Endothelial cell of umbilical vein (primary cell): ENCODE measurements around the gene SLC16A4. TPM values are rescaled to one million over a fixed set of nuclear protein-coding genes. Genes with fewer than 3 reads are reported as not detected.

Experiments used
- BruUV-seq: library from RNA; stranded (reverse); fragments of 400-500 nt; replicated peaks from 2 replicates; lab custom pipeline; 2021; lab: Mats Ljungman, UMichigan
- CTCF ChIA-PET: fragments of 300-600, 350-600 bp; sonication (Branson Sonifier 250); formaldehyde crosslinking; loops from one replicate; lab custom pipeline; 2021; ENCODE audit warnings: antibody characterized with exemption, inconsistent platforms; lab: Charles Lee
- POLR2A ChIA-PET: fragments of 300-600, 350-600 bp; sonication (Branson Sonifier 250); formaldehyde crosslinking; loops from one replicate; lab custom pipeline; 2021; ENCODE audit warnings: antibody characterized with exemption, inconsistent platforms; lab: Charles Lee
- DNase-seq: peaks from one replicate; pipeline ENCODE4 v3.0.0-alpha.2; 2011; ENCODE audit warnings: low read depth, low spot score
- FAIRE-seq: peaks from 2 replicates; lab custom pipeline; 2011; peaks lifted over from hg19 to GRCh38; lab: Jason Lieb, UNC
- H2AFZ ChIP-seq: 2 replicates; pipeline ENCODE4 v1.6.0; 2012; ENCODE audit warnings: low read depth, low read length, control low read depth, inconsistent platforms
- H3K27ac ChIP-seq: 2 replicates; pipeline ENCODE4 v1.5.1; 2011; ENCODE audit warnings: low read depth, mild to moderate bottlenecking, control low read depth, low read length, moderate library complexity; ENCODE audit not compliant: insufficient read depth
- H3K27me3 ChIP-seq, 2 experiments: 2 replicates each; pipeline versions ENCODE4 v1.6.0 to v1.6.1; 2011; ENCODE audit warnings: low read length in 2 of 2, mixed read lengths in 1 of 2; ENCODE audit not compliant: control insufficient read depth in 2 of 2, insufficient read depth in 2 of 2
- H3K36me3 ChIP-seq, 2 experiments: 2 replicates in 1 of 2; 3 replicates in 1 of 2; pipeline ENCODE4 v1.5.1; 2011; ENCODE audit warnings: low read length in 2 of 2, mild to moderate bottlenecking in 1 of 2, moderate library complexity in 1 of 2; ENCODE audit not compliant: control insufficient read depth in 2 of 2, insufficient read depth in 2 of 2; ENCODE audit errors: extremely low read depth in 1 of 2
- H3K4me1 ChIP-seq: 3 replicates; pipeline ENCODE4 v1.5.1; 2011; ENCODE audit warnings: mild to moderate bottlenecking, low read length; ENCODE audit not compliant: control insufficient read depth, insufficient read depth; ENCODE audit errors: extremely low read depth
- H3K4me2 ChIP-seq: 2 replicates; pipeline ENCODE4 v1.6.1; 2011; ENCODE audit warnings: low read length, control low read depth, mixed read lengths; ENCODE audit not compliant: insufficient read depth
- H3K4me3 ChIP-seq, 3 experiments: fragments of 200-600 bp in 1 of 3; sonication (generic), shearing (Covaris generic) in 1 of 3; replicated peaks in 1 of 3; 2 replicates each; pipeline ENCODE4 v1.5.1; 2011 to 2016; ENCODE audit warnings: control low read depth in 3 of 3, low read length in 3 of 3, mild to moderate bottlenecking in 2 of 3, inconsistent platforms in 1 of 3, low read depth in 1 of 3, moderate library complexity in 1 of 3; ENCODE audit not compliant: insufficient read depth in 1 of 3
- H3K79me2 ChIP-seq: 2 replicates; pipeline ENCODE4 v1.6.0; 2012; ENCODE audit warnings: low read length, inconsistent platforms; ENCODE audit not compliant: control insufficient read depth, insufficient read depth
- H3K9ac ChIP-seq: replicated peaks from 2 replicates; pipeline ENCODE3; 2011; ENCODE audit warnings: low read length, control low read depth; ENCODE audit not compliant: insufficient read depth; ENCODE audit errors: extremely low read depth
- H3K9me1 ChIP-seq: replicated peaks from 3 replicates; pipeline ENCODE4 v1.6.0; 2011; ENCODE audit warnings: mild to moderate bottlenecking, low read length; ENCODE audit not compliant: control insufficient read depth, insufficient read depth; ENCODE audit errors: extremely low read depth
- H3K9me3 ChIP-seq: replicated peaks from 2 replicates; pipeline ENCODE4 v1.5.1; 2012; ENCODE audit warnings: low read length, inconsistent platforms; ENCODE audit not compliant: control insufficient read depth, insufficient read depth
- H4K20me1 ChIP-seq: replicated peaks from 2 replicates; pipeline ENCODE3; 2011; ENCODE audit warnings: mild to moderate bottlenecking, low read length; ENCODE audit not compliant: control insufficient read depth, insufficient read depth; ENCODE audit errors: extremely low read depth
- CTCF ChIP-seq, 2 donors: IDR thresholded peaks; 1 replicate in 1 of 2; 2 replicates in 1 of 2; pipeline ENCODE4 v1.5.1; 2011; ENCODE audit warnings: low read length in 2 of 2, mild to moderate bottlenecking in 2 of 2, moderate library complexity in 2 of 2, control low read depth in 1 of 2, inconsistent platforms in 1 of 2, low read depth in 1 of 2; ENCODE audit not compliant: insufficient read depth in 1 of 2; ENCODE audit errors: extremely low read depth in 1 of 2
- EZH2 ChIP-seq: IDR thresholded peaks from 2 replicates; pipeline ENCODE4 v1.6.1; 2012; ENCODE audit warnings: borderline replicate concordance, low read depth, mild to moderate bottlenecking, moderate library complexity, low read length, inconsistent platforms; ENCODE audit not compliant: severe bottlenecking
- GATA2 ChIP-seq: IDR thresholded peaks from 2 replicates; pipeline ENCODE4 v1.7.0; 2011; ENCODE audit warnings: low read depth, mild to moderate bottlenecking, moderate library complexity, mixed read lengths, low read length; ENCODE audit not compliant: insufficient read length, insufficient read depth
- JUN ChIP-seq: IDR thresholded peaks from 2 replicates; pipeline ENCODE4 v1.6.1; 2011; ENCODE audit warnings: borderline replicate concordance, low read depth; ENCODE audit not compliant: insufficient read length, insufficient read depth
- MAX ChIP-seq: IDR thresholded peaks from 2 replicates; pipeline ENCODE4 v1.6.1; 2011; ENCODE audit not compliant: insufficient read depth, insufficient read length
- MYC ChIP-seq: IDR thresholded peaks from one replicate; pipeline ENCODE4 v1.6.1; 2011; ENCODE audit warnings: mild to moderate bottlenecking, low read depth, low read length
- POLR2AphosphoS5 ChIP-seq: IDR thresholded peaks from 2 replicates; pipeline ENCODE4 v1.6.1; 2012; ENCODE audit warnings: low read depth, mild to moderate bottlenecking, control low read depth, low read length, moderate library complexity; ENCODE audit not compliant: insufficient read depth
- dilution Hi-C: fragments of 300-500 bp; cut with MboI; formaldehyde crosslinking; loops from one replicate; pipeline ENCODE4 v1.15.0; 2019; ENCODE audit warnings: low sequenced_read_pairs; ENCODE audit not compliant: extremely low pct_ligation_motif_present
- intact Hi-C: fragments of 100-400 bp; cut with micrococcal nuclease; formaldehyde crosslinking; loops from one replicate; pipeline ENCODE4 v1.10.0; 2022
- polyA plus RNA-seq, 4 experiments: library from polyadenylated mRNA; depleted of rRNA in 3 of 4; stranded (reverse) in 3 of 4; unstranded in 1 of 4; fragments of >200 nt; gene quantifications; 2 replicates each; pipeline versions ENCODE4 v1.2.1 to v1.2.3, GENCODE V29; 2011 to 2012; ENCODE audit warnings: missing spikeins in 1 of 4
- total RNA-seq: library from RNA; stranded (reverse); gene quantifications from 2 replicates; pipeline ENCODE4 v1.2.3, GENCODE V29; 2021

The SLC16A4 gene
- total and polyA plus RNA-seq, 2 donors (not counting 3 experiments of a cell fraction or from before 2014, with no cell fraction given): 2.8 to 7.2 TPM

- no peak for TF ChIP-seq MAX
- TF ChIP-seq POLR2AphosphoS5: no peak
- TF ChIP-seq JUN: no peak
- no peak for TF ChIP-seq MYC
- no peak for TF ChIP-seq EZH2
- TF ChIP-seq CTCF (IDR thresholded peaks at IDR 0.05; ENCODE audit: extremely low read depth in 1 of 2, insufficient read depth in 1 of 2, low read depth in 1 of 2, low read length in 2 of 2): no peak
- no peak for TF ChIP-seq GATA2
- DNase-seq (no peak), FAIRE-seq (no peak)
- ChIA-PET CTCF (interaction anchor here (1.1 to 3.1 kb wide), 5 partner anchors 18 to 59 kb away, joined by 3 to 16 read pairs (median 4); no protein-coding TSS in a partner anchor), POLR2A (no interaction called here)
- Histone ChIP-seq H3K27ac (no peak overlapping the region), H3K9me3 (no peaks in the 10 kb centered on the region), H3K4me3 (no peak overlapping the region), H2AFZ (no peak overlapping the region), H3K79me2 (no peaks in the 10 kb centered on the region), H3K9me1 (no peaks in the 10 kb centered on the region), H3K27me3 (peaks cover 9 to 10% of the 10 kb centered on the region in 2 experiments), H4K20me1 (no peaks in the 10 kb centered on the region), H3K4me2 (no peak overlapping the region), H3K4me1 (no peaks in the 10 kb centered on the region), H3K36me3 (no peaks in the 10 kb centered on the region), H3K9ac (no peak overlapping the region)
- no TSS peak for BruUV-seq
- dilution Hi-C loops (no loop called here), intact Hi-C loops (no loop called here)
Measured at GRCh38 chr1:110436635-110437034, 45.8 kb upstream of the SLC16A4 start.
